Hair follicle dermal papilla cell (primary cell): ENCODE results near the gene ECE1. TPM values are rescaled to one million over a fixed set of nuclear protein-coding genes. Genes with fewer than 3 reads are reported as not detected.

ENCODE experiments used
- total RNA-seq: library from RNA; depleted of rRNA; stranded (reverse); fragments of >200 nt; gene quantifications from 2 replicates; pipeline ENCODE4 v1.2.3, GENCODE V29; 2012

Gene ECE1
- total RNA-seq = 166 and 185 TPM in 2 replicates

DNA sequence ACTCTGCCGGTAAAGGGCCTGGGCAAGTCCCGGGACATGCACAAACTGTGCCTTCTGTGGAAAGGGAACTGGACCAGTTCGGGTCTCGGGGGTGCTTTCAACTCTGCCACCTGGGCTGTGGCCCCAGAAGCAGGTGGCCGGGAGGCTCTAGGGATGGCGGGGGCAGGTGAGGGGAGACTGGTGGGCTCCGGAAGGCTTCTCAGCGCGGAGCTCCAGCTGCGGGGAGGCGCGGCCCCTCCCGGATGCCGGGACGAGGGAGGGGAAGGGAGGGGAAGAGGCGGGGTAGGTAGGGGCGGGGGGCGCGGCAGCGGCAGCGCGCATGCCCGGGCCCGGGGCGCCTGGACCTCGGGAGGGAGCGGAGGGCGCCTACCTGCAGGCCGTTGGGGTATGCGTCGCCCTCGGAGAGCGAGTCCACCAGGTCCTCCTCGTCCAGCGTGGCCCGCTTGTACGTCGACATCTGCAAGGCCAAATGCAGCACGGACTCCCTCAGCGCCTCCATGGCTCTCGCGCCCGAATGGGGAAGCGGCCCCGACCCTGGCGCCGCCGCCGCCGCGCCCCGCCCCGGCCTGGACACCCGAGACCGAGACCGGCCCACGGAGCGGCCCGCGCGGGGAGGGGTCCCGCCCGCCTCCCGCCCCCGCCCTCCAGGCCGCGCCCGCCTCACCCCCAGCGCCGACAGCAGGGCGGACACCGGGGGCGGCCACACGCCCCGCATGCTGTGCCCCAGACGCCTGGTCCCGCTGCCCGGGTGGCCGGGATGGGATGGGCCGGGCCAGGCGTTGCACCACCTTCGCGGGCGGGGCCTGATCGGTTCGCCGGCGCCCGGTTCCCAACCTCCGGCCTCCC lies at the start of gene ECE1:
ECE1 (minus strand) TSS at position 764 of the 846 bp plus-strand sequence; CDS start at position 715, 49 bp downstream.

DNA sequence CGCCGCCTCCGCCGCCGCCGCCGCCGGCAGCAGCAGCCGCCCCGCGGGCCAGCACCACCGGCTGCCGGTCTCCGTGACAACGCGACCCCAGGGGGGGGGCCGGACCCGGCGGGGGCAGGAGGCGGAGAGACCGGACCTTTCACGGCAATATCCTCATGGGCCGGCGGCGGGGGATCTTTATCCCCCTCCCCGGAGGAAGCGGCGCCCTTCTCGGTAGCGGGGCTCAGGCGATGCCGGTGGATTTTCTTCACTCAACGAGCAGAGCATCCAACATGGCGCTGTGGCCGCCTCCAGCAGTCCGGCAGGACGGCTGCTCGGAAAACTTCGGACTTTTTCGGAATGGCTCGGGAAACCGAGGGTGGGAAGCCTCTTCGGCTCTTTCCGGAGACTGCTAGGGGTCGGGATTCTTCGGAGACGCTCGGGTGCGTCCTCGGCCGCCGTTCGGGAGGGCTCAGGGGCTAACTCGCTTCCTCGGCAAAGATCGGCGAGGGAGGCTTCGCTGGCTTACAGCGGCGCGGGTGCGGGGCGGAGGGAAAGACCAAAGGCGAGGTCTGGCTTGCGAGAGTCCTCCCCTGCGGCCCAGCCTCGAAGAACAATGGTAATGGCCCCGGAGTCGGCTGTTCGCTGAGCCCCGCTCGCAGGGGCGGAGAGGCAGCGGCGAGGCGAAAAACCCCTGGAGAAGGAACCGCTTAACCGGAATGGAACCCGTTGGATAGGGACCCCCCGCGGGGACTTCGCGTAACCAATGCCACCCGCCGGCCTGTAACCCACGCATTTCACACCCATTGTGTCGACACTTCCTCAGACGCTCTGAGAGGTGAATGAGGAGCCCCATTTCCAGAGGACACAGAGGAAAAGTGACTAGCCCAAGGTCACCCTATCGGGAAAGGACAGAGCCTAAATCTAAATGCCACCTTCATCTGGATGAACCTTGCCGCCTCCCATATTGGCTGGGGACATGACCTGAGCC lies 113.4 kb downstream of the ECE1 start, which contains the start of gene EIF4G3:
EIF4G3 (minus strand) TSS at position 312 of the 970 bp plus-strand sequence. CDS start 174,155 bp downstream, outside the sequence.

Other genes starting within 250 kb of the ECE1 start
- gene EIF4G3, start 113.6 kb downstream of the ECE1 start, total RNA-seq = 47.2 and 55.3 TPM in 2 replicates
- 24.7 and 29.3 TPM in 2 replicates for gene NBPF3, start 149.7 kb upstream of the ECE1 start, total RNA-seq
- 4.9 and 14.4 TPM in 2 replicates for gene ALPL, start 219.0 kb upstream of the ECE1 start, total RNA-seq